Stimulated activated CD8-positive, alpha-beta memory T cell treated with anti-CD3 and anti-CD28 coated beads, Interleukin-2, amount 100 ng/mL, for 48 hours (primary cell): Measurements from ENCODE around the gene MYO16.
"Not testable (repeated sequence)": the region's sequence is repeated elsewhere in the genome, so short reads cannot be mapped to it uniquely, and the experiment has no call there.

Experiments
- DNase-seq, 2 donors: peaks; one replicate each; pipeline ENCODE4 v3.0.0-alpha.2; 2020; ENCODE audit warnings: low read depth in 2 of 2

The MYO16 gene

DNA sequence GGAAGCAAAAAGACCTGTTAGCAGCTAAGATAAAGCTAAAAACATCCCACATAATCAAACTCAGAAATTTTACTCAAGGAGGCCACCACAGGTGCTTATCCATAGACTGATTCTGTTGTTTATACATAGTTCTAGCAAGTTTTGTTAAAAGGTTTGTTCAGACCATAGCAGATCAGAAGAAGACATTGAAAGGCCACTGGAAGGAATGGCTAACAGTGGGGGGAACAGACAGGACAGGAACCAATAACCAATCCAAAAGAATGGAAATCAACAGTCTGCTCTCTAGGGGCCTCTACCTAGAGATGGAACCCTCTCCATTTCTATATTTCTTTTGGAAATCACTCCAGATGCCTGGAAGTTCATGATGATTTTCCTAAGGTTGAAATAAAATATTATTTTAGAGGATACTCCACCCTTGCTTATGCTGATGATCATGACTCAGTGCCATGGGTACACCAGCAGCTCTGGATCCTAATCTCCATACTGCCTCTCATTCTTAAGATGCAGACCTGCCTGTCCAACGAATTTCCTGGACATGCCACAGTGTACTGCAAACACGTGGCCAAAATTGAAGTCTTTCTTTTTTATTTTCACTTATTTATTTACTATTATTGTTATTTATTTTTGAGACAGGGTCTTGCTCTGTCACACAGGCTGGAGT, 260.0 kb downstream of the MYO16 start:
- no peak for DNase-seq

DNA sequence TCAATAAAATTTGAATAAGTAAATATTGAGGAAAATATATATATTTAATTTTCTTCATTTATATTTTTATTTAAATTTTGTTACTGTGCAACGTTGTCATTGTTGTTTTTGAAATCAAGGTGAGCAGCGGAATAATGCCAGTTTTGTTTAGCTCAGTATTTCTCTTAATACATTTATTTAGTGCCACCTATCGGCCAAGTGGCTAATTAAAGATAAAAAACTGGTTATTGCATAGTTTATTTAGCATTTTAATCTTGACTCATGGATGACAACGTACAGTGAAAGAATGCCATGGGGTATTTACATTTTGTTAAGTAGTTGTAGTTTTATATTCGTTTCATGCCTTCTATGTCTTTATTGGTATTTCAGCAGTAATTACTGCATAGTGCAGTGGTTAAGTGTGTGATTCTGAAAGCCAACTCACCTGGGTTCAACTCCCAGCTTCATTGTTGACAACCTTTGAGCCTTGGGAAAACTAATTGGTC, 265.9 kb downstream of the MYO16 start:
- no peak for DNase-seq

DNA sequence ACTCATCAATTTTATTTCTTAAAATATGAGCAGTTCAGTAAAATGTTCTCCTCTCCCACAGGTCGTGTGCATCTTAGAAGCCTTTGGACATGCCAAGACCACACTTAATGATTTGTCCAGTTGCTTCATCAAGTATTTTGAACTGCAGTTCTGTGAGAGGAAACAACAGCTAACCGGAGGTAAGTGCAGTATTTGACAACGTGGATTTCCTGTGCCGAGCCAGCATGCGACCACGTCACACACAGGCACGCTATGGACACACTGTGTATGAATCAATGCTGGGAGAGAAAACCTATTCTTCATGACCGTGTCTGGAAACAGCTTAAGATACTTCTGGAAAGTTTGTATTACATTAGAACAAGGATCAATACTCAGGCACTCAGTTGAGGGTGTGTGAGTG, 268.5 kb downstream of the MYO16 start:
- DNase-seq: no peak

- no peak for DNase-seq
Measured at GRCh38 chr13:108902405-108903155, 273.2 kb downstream of the MYO16 start.

DNA sequence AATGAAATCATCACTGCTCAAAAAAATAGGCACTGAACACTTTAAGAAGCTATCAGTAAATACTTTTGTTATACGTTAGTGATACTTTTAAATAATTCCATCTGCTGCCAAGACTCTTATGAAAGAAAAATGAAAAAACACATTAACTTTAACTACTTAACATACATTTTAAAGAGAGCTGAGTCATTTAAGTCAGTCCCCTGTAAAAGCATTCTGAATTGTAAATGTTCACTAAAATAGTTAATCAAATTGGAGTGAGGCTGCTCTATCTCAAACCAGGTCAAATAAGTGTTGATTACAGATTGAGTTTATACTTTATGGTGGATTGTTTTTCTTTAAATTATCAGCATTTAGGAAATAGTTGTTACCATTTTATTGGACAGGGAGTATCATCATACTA, 274.2 kb downstream of the MYO16 start:
- DNase-seq: no peak

- no peak for DNase-seq
Measured at GRCh38 chr13:108911807-108912206, 282.4 kb downstream of the MYO16 start.

- not testable (repeated sequence) for DNase-seq
Measured at GRCh38 chr13:108913731-108914130, 284.3 kb downstream of the MYO16 start.

DNA sequence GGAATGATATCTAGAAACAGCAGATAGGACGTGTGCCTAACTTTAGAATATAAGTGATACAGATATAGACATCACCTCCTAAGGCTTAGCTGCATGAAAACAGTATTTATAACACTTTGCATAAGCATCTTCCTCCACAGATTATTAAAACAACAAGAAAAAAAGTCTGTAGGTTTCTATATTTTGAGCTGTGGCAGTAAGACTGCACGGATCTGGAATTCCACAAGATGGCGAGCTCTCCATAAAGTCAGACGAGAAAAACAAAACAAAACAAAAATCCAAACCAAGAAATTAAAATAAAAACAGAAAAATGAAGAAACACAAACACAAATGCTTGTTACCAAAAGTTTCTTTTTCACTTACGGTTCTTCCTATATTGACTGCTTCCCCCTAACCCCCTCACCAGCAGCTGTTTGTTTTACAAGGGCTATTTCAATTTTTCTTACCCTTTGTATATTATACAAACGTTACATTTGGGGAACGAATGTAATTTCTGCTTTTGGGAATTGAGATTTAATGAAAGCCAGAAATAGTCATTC, 285.8 kb downstream of the MYO16 start:
- no peak for DNase-seq

DNA sequence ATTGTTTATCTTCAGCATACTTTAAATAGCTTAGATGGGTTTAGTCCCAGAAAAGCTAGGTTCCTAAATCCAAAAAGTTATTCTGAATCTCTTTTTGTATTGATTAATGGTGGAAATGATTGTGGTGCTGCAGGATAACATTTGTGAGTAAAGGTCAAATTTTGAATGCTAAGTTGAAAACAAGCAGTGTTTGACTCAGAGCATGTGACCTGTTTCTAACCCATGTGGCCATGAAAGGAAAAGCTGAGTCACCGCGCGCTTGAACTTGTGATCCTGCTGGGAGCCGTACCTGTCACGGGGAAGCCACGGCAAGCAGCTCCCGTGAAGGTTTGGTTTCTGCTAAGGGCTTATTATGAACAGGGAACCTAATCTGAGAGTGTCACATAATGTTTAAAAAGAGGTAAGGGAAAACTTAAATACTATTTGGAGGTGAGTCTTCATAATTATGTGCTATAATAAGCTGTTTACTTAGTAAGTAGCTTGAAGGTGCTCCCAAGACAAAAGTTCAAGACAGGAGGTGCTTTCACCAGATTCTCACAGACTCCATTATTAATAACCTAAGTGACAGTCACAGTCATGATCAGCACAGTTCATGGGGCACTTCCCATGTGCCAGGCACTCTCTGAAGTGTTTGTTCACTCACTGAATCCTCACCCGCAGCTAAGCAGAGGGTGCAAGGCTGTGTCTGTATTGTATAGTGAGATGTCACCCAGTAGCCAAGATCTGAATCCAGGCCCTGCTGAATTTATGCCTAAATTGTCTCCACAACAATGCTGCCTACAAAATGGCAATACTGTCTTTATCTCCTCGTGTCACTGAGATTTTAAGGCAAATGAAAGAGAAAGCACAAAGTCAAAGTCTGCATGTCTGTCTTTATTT, 286.5 kb downstream of the MYO16 start:
- peak; percentile 53 to 75 for DNase-seq

- no peak for DNase-seq
Measured at GRCh38 chr13:108917581-108917980, 288.2 kb downstream of the MYO16 start.

- DNase-seq: no peak
Measured at GRCh38 chr13:108919036-108919907, 289.9 kb downstream of the MYO16 start.

- no peak for DNase-seq
Measured at GRCh38 chr13:108920137-108920536, 290.7 kb downstream of the MYO16 start.

DNA sequence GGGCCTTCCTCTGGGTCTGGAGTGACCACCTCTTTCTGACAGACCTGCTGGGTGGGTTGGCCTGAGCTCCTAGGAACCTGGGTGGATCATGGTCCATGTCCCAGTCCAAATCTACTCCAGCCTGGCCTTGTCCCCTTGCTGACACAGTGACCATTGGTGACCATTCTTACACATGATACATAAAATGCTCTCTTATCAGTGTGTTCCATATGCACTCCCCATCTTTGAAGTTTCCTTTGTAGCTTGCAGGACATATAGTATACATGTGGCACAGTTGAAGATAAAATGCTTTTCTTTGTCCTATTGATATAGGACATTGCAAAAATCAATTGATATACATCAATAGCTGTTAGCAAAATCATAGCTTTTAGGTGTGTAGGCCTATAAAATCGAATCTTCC, 291.8 kb downstream of the MYO16 start:
- no peak for DNase-seq

DNA sequence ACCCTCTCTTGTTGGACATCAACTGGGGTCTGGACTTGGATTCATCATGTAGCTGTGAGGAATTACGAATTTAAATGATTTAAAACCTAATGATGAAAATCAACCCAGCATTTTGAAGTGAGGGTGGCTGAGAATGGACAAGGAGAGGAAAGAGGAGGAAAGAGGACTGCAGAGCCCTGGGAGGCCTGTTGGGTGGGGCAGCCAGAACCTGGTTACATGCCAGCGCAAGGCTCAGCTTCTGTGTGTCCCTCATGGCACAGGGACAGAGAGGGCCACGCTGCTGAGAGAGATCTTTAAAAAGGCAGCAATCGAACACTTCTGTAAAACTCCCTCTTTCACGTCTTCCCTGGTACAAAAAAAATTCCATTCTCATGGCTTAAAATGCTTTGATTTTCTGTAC, 292.7 kb downstream of the MYO16 start:
- DNase-seq: no peak

GRCh38 chr13:108923386-108924047, 294.1 kb downstream of the MYO16 start:
- no peak for DNase-seq

- DNase-seq: no peak
Measured at GRCh38 chr13:108924134-108924533, 294.7 kb downstream of the MYO16 start.

GRCh38 chr13:108924541-108924940, 295.1 kb downstream of the MYO16 start:
- DNase-seq: no peak

GRCh38 chr13:108925070-108925469, 295.7 kb downstream of the MYO16 start:
- no peak for DNase-seq

DNA sequence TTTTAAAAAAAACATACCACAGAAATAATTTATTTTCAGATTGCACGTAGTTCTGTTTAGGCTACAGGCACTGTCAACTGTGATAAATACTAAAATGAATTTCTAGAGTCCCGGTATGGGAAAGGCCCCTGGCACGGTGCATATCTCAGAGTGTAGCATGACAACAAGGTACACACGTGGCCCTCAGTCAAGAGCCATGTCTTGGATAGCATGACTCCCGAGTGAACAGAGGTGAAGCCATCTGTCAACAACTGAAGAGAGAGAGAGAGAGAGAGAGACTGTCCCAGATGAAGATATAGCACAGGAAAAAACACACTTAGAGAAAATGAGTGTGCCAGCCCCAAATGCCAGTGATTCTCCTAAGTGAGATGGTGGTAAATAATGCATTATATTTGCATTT, 297.5 kb downstream of the MYO16 start:
- DNase-seq: no peak

DNA sequence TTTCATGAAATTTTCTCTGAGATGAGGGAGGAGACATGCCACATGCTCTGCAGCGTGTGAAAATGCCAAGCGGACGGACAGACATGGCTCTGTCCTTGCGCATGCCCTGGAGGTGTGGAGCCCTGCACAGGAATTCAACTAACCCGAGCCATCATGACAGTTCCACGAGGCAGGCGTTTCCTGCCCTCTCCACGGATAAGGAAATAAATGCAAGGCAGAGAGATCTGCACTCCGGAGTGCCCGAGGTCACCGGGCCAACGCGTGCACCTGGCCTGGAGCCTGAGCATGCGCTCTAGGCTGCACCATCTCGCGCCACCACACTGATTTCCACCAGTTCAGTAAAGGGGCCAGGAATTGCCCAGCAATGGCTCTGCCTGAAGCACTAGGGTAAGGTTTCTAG, 298.2 kb downstream of the MYO16 start:
- DNase-seq: no peak
